ENCODE measurements around the gene SPOCK1.

DNA sequence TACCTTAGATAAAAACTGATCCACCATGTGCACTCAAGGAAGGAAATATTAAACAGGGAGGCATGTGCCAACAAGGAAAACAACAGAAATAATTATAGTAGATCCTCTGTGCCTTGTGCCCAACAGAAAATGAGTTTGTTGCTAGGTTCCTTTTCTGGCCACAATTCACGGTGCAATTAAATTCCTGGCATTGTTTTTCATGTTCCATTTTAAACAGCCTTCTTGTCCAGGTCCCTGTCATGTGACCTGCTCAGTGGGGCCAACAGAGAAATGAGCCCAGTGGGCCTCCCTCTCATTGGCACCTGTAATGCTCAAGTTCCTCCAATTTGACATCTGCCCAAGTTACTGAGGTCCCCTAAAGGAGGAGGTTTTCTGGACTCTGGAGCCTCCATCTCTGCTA lies 56.5 kb downstream of the SPOCK1 start:
- no peak for TF ChIP-seq EP300 (IDR thresholded peaks at IDR 0.05)
- TF ChIP-seq, protein P1, sequence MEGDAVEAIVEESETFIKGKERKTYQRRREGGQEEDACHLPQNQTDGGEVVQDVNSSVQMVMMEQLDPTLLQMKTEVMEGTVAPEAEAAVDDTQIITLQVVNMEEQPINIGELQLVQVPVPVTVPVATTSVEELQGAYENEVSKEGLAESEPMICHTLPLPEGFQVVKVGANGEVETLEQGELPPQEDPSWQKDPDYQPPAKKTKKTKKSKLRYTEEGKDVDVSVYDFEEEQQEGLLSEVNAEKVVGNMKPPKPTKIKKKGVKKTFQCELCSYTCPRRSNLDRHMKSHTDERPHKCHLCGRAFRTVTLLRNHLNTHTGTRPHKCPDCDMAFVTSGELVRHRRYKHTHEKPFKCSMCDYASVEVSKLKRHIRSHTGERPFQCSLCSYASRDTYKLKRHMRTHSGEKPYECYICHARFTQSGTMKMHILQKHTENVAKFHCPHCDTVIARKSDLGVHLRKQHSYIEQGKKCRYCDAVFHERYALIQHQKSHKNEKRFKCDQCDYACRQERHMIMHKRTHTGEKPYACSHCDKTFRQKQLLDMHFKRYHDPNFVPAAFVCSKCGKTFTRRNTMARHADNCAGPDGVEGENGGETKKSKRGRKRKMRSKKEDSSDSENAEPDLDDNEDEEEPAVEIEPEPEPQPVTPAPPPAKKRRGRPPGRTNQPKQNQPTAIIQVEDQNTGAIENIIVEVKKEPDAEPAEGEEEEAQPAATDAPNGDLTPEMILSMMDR (IDR thresholded peaks at IDR 0.05) = no peak
- TF ChIP-seq POLR2A (IDR thresholded peaks at IDR 0.05) = no peak

Data from stomach (tissue), 4 donors.